Measurements from ENCODE around the gene TBC1D5. TPM values are rescaled to one million over a fixed set of nuclear protein-coding genes. Genes with fewer than 3 reads are reported as not detected.
"Not testable (repeated sequence)": the region's sequence is repeated elsewhere in the genome, so short reads cannot be mapped to it uniquely, and the experiment has no call there.

The TBC1D5 gene
- polyA plus RNA-seq, 1 experiment = 27.0 TPM

DNA sequence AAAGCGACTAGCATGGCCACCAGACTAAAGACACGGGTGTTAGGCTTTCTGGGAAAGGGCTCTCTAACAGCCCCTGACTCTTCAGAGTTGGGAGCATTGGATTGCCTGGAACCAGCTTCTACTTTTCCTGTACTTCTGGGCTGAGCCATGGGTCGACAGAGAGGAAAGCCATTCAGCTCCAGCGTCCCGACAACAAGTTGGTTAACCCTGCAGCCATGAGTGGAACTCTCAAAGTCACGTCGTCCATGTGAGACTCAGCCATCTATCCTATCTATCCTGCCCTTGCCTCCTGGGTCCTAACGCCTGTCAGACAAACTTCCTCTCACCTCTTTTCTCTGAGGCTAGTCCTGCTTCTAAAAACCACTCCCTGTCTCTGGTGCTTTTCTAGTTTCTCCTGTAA lies 32.6 kb upstream of the TBC1D5 start:
- ChIA-PET POLR2A (no interaction called here), CTCF (interaction anchor here (0.6 kb wide), 1 partner anchor 365 kb away, joined by 3 read pairs; no protein-coding TSS in a partner anchor)
- TF ChIP-seq, protein P1, sequence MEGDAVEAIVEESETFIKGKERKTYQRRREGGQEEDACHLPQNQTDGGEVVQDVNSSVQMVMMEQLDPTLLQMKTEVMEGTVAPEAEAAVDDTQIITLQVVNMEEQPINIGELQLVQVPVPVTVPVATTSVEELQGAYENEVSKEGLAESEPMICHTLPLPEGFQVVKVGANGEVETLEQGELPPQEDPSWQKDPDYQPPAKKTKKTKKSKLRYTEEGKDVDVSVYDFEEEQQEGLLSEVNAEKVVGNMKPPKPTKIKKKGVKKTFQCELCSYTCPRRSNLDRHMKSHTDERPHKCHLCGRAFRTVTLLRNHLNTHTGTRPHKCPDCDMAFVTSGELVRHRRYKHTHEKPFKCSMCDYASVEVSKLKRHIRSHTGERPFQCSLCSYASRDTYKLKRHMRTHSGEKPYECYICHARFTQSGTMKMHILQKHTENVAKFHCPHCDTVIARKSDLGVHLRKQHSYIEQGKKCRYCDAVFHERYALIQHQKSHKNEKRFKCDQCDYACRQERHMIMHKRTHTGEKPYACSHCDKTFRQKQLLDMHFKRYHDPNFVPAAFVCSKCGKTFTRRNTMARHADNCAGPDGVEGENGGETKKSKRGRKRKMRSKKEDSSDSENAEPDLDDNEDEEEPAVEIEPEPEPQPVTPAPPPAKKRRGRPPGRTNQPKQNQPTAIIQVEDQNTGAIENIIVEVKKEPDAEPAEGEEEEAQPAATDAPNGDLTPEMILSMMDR (IDR thresholded peaks at IDR 0.05; ENCODE audit: insufficient read depth, low read depth, low read length) = no peak
- Histone ChIP-seq H3K4me3 (ENCODE audit: low read depth, low read length) (no peak overlapping the region), H3K27me3 (ENCODE audit: control insufficient read depth, insufficient read depth, low read length) (no peaks in the 10 kb centered on the region), H3K36me3 (ENCODE audit: control insufficient read depth, insufficient read depth, low read length) (no peaks in the 10 kb centered on the region)
- DNase-seq (ENCODE audit: low read depth) = no peak

DNA sequence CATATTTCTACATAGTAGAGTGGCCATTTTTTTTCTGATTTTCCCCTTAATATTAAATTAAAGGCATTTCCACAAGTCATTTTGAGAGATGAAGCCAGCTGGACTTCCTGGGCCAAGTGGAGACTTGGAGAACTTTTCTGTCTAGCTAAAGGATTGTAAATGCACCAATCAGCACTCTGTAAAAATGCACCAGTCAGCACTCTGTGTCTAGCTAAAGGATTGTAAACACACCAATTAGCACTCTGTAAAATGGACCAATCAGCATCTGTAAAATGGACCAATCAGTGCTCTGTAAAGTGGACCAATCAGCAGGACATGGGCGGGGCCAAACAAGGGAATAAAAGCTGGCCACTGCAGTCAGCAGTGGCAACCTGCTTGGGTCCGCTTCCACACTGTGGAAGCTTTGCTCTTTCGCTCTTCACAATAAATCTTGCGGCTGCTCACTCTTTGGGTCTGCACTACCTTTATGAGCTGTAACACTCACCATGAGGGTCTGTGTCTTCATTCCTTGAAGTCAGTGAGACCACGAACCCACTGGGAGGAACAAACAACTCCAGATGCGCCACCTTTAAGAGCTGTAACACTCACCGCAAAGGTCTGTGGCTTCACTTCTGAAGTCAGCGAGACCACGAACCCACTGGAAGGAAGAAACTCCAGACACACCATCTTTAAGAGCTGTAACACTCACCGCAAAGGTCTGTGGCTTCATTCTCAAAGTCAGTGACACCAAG lies 31.9 kb upstream of the TBC1D5 start:
- DNase-seq (ENCODE audit: low read depth); H3K36me3 ChIP-seq (ENCODE audit: control insufficient read depth, insufficient read depth, low read length); H3K4me3 ChIP-seq (ENCODE audit: low read depth, low read length); H3K27me3 ChIP-seq (ENCODE audit: control insufficient read depth, insufficient read depth, low read length); POLR2A ChIA-PET: not testable (repeated sequence)
- CTCF ChIA-PET = interaction anchor here (0.6 kb wide), 1 partner anchor 365 kb away, joined by 3 read pairs; no protein-coding TSS in a partner anchor

DNA sequence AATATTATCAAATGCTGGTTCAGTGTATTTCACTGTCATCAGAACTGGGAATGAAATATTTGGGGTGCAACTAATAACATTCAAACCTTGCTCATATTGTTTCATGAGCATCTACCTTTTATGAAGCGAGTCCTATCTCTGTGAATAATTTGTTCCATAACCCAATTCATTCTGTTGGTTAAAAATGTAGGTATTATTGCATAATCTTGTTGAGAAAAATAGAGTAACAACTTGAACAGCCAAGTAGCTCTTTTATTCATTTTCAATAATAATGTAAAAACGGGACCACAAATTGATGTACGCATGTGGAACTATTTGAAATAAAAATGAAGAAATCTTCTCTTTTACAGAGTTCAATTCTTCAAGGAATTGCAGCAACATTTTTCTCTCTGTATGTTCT lies 30.1 kb upstream of the TBC1D5 start:
- no peaks in the 10 kb centered on the region for H3K27me3 ChIP-seq (ENCODE audit: control insufficient read depth, insufficient read depth, low read length)
- no peaks in the 10 kb centered on the region for H3K36me3 ChIP-seq (ENCODE audit: control insufficient read depth, insufficient read depth, low read length)
- CTCF ChIA-PET = interaction anchor here (0.7 kb wide), 1 partner anchor 61 kb away, joined by 3 read pairs; no protein-coding TSS in a partner anchor
- POLR2A ChIA-PET = no interaction called here
- DNase-seq (ENCODE audit: low read depth) = no peak
- no peak overlapping the region for H3K4me3 ChIP-seq (ENCODE audit: low read depth, low read length)
- TF ChIP-seq, protein P1 (IDR thresholded peaks at IDR 0.05; ENCODE audit: insufficient read depth, low read depth, low read length) = no peak

DNA sequence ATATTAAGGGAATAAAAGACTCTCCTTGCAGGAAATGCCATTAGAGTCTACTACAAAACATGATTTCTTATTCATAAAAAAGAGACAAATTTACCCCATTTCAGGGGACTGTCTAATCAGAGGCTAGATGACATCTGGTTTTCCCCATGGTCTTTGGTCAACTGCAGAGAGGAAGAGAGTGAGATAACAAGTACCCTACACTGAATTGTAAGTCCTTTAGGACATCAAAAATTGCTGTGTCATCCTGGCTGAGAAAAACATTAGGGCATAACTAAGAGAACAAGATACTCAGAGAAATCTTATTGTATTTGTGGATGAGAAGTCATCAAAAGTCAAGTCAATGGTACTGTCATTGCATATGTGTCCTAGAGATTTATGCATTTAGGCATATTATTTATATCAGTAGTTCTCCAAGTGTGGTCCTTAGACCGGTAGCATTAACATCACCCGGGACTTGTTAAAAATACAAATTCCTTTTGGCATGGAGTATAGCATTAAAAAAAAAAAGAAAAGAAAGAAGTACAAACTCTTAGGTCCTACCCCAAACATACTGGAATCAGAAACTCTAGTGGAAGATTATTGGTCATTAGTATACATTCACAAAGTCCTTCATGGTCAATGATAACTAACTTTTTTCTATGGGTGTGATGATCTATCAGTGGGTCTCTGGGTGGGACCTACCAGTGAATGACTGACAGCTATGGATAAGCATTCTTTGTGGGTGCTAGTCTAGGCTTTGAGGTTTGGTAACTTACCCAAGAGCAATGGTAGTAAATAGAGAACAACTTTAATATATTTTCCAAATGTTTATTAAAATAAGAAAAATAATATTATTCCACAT lies 29.0 kb upstream of the TBC1D5 start:
- H3K4me3 ChIP-seq (ENCODE audit: low read depth, low read length) = no peak overlapping the region
- H3K27me3 ChIP-seq (ENCODE audit: control insufficient read depth, insufficient read depth, low read length) = no peaks in the 10 kb centered on the region
- no peaks in the 10 kb centered on the region for H3K36me3 ChIP-seq (ENCODE audit: control insufficient read depth, insufficient read depth, low read length)
- DNase-seq (ENCODE audit: low read depth) = no peak
- ChIA-PET POLR2A (no interaction called here), CTCF (no interaction called here)
- TF ChIP-seq, protein P1 (IDR thresholded peaks at IDR 0.05; ENCODE audit: insufficient read depth, low read depth, low read length) = no peak

DNA sequence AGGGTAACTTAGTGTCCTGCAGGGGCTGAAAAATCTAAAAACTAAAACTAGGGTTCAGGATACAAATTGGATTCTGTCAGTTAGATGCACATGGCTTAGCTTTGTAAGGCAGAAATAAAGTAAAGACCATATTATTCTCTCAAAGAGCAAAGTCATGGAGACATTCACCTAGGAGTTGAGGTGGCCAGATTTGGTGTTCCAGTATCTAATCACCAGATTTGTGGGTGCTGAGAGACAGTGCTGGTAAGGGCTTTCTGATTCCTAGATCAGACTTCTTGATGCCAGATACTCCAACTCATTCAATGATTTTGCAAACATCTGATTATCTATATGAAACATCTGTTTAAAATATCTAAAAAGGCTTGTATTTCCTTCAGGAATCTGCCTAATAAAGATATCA lies 28.3 kb upstream of the TBC1D5 start:
- ChIA-PET CTCF (no interaction called here), POLR2A (no interaction called here)
- TF ChIP-seq, protein P1 (IDR thresholded peaks at IDR 0.05; ENCODE audit: insufficient read depth, low read depth, low read length) = no peak
- no peak for DNase-seq (ENCODE audit: low read depth)
- H3K27me3 ChIP-seq (ENCODE audit: control insufficient read depth, insufficient read depth, low read length) = no peaks in the 10 kb centered on the region
- H3K4me3 ChIP-seq (ENCODE audit: low read depth, low read length) = no peak overlapping the region
- no peaks in the 10 kb centered on the region for H3K36me3 ChIP-seq (ENCODE audit: control insufficient read depth, insufficient read depth, low read length)
